HG03108 (cell line): ENCODE data around the gene ZC2HC1B.

Experiments
- ATAC-seq: cut with Tn5 transposase; IDR thresholded peaks from one replicate; pipeline ENCODE4 v1.9.1; 2021; ENCODE audit warnings: moderate library complexity; ENCODE audit not compliant: unreplicated experiment

Gene ZC2HC1B

DNA sequence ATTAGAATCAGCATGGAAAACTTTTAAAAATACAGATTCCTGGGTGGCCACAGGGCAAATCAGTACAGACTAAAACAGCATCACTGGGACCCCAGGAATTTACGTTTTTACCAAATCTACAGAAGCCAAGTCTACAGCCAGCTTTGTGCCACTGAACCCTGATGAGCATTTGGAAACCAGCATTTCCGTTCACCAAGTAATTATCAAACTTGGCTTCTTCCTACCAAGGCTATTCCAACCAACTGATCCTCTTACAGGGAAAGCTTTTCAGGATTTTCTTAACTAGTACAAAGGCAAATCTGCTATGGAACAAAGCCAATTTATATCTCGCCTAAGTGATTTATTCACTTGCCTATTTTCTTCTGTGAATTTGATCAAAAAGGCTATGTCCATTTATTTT, 96.8 kb downstream of the ZC2HC1B start:
- no peak for ATAC-seq

- no peak for ATAC-seq
These were observed 97.9 kb downstream of the ZC2HC1B start for GRCh38 chr6:143961886-143962878.

- ATAC-seq = no peak
These were observed 99.1 kb downstream of the ZC2HC1B start for GRCh38 chr6:143963158-143963919.

DNA sequence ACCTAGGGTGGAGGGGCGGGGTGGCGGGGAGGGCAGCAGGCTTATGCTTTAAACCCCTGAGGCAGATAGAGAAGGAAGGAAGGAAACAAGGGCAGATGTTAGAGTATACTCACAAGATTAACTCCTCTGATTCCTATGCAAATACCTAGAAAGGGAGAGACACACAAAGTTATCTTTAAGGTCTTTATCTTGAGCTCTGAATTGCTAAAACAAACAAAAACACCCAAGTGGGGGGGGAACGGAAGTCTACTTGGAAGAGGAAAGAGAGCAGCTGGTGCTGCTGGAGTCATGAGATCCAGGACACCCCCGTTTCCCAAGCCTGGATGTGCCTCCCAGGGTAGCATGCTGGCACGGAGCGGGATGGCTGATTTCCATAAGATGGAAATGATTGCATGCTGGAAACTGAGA, 100.4 kb downstream of the ZC2HC1B start:
- ATAC-seq = no peak

DNA sequence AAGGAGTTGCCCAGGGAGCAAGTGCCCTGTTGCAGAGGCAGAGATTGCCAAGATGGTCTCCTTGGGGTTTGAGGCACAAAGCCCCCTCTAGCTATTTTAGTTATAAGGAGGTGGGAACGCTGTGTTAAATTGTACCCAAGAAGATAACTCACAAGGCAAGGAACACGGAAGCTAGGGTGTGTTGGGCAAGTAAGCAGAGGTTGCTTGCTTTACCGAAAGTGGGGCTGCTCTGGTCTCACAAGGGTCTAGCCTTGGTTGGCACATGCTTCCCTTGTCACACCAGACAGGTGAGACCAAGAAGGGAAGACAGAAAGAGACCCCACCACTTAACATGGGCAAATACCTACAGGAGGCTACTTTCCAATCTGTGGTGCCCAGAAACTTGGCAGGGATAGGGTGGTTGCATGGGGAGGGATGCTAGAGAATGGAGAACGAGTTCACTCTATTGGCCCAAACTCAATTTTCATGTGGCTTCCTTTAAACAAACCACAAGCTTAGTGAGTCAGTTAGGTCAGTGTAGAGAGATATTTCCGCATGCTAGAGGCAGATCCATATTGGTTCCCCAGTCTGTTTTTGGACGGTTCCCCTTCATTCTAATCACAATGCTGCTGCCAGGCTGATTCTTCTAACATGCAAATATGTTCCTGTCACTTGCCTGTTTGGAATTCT, 101.4 kb downstream of the ZC2HC1B start:
- ATAC-seq = no peak

DNA sequence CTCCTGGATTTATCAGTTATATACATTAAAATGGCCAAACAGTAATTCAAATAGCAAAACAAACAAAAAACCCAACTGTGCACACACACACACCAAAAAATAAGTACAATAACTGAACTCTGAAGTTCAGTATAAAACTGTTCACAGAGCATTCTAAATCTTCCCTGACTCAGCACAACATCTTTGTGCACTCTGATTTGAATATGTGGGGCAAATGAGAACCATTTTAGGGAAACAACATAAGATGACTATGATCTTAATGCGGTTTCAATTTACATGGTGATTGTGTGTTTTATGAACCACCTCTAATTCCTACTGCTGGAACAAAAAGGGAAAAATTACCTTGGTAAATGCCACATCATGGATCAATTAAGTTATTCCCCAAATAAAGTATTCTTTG, 102.0 kb downstream of the ZC2HC1B start:
- no peak for ATAC-seq

- ATAC-seq = no peak
These were observed 103.6 kb downstream of the ZC2HC1B start for GRCh38 chr6:143967706-143968376.

GRCh38 chr6:143969077-143969476, 104.8 kb downstream of the ZC2HC1B start:
- ATAC-seq = no peak

- ATAC-seq = no peak
These were observed 106.4 kb downstream of the ZC2HC1B start for GRCh38 chr6:143970456-143971218.

GRCh38 chr6:143971482-143972205, 107.4 kb downstream of the ZC2HC1B start:
- no peak for ATAC-seq

DNA sequence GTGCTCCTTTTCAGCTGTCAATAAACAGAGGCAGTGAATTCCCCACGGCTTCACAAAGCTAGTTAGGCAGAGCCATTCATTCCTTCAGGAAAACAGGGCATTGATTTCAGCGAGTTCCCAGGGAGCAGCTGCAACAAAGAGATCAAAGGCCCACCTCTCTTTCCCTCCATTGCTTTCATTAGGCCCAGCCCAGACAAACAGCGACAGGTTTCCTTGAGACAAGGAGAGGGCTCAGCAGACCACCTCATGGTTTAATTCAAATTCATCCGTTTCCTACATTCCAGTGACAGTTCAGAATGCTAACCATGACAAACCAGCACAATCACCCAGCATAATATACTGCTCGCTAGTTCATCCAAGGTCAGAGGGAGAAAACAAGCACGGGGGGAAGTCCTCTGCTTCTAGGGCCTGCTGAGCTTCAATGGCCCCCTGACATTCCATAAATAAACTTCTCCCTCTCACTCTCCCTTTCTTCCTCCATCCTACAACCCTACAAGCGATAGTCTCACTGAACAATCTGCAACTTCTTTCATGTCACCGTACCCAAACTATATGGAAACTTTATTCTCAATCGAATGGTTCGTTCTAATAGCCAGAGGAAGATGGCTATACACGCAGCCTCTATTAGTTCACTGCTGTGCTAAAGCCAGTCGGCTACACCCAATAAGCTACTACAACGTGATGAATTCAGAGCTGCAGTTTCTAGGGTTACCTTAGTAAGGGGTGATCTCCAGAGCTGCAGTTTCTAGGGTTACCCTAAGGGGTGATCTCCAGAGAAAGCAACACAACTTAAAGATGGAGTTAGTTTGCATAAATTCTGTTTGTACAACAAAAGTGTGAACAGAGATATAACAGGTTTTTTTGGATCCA, 109.1 kb downstream of the ZC2HC1B start:
- no peak for ATAC-seq

- no peak for ATAC-seq
These were observed 109.8 kb downstream of the ZC2HC1B start for GRCh38 chr6:143974089-143974488.

DNA sequence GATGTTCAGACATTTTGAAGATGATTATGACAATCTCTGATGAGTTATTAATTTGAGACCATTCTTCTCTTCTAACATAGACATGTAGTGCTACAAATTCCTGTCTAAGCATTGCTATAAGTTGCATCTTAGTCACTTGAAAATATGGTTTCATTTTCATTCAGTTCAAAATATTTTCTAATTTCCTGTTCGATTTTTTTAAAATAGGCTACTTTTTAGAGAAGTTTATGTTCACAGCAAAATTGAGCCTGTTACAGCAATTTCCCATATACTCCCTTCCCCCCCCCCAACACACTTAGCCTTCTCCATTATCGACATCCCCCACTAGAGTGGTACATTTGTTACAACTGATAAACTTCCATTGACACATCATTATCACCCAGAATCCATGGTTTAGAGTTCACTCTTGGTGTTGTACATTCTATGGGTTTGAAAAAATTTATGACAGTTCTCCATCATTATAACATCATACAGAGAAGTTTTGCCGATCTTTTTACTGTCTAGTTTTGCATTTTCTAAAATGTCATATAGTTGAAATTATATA, 112.6 kb downstream of the ZC2HC1B start:
- ATAC-seq = no peak

DNA sequence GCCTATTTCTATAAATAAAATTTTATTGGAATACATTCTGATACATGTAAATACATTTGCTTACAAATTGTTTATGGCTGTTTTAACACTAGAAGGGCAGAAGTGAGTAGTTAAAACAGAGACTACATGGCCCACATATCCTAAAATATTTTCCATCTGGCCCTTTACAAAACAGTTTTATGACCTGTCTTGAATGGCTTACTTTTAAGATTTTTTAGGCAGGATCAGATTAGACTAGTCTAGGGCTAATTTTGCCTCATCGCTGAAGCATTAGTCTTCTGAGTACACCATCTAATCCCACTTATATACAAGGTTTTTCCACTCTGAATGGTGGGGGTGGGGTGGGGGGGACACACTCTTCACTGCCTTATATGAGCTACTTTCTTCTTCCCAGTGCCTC, 116.6 kb downstream of the ZC2HC1B start:
- no peak for ATAC-seq

DNA sequence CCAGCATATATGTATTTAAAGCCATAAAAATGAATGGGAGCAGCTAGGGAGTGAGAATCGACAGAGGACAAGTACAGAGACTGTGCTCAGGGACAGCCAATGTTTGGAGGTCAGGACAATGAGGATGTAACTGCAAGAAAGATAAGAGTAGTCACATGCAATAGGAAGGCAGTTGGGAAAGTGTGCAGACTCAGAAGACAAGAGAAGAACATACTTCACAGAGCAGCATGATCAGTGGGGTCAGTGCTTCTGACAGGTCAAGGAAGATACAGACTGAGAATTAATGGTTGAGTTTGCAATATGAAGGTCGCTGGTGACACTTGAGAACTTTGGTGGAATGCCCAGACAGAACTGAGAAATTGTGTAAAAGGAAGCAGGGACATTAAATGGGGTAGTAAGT, 118.7 kb downstream of the ZC2HC1B start:
- ATAC-seq = no peak

GRCh38 chr6:143984666-143985065, 120.4 kb downstream of the ZC2HC1B start:
- ATAC-seq = no peak

DNA sequence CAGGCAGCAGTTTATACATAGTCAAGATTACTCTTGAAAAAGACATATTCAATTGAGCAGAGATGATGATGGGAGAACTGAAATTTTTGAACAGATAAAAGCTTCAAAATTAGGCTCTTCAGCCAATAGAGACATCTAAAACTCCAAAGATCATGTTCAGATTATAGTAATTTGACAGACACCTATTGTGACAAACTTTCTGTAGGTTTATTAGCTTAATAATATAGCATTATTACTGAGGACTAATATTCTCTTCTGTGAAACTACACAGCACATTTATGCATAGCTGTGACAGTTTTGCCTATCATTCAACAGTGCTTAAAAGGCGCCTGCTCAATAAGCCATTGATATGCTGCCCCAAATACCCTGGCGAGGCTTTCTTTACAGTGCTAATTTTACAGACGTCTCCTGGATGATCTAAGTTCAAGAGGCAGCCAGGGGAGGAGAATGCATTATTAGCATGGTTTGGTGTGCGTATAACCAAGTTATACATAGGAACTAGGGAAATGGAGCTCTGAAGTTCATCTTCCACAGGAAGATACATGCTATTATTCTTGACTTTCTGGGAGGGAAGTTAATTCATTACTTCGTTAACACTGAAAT, 122.3 kb downstream of the ZC2HC1B start:
- ATAC-seq = no peak
